HepG2 (cell line): ENCODE results near the gene USP2. TPM values are rescaled to one million over a fixed set of nuclear protein-coding genes. Genes with fewer than 3 reads are reported as not detected.
A peak's percentile ranks its signal among the peaks of the same experiment; 100 is the strongest.

ENCODE experiments used
- ATAC-seq: fragments of 200-7000 bp; cut with Tn5 transposase; 3 replicates; pipeline ENCODE4 v1.9.1; 2020; ENCODE audit warnings: mild to moderate bottlenecking, moderate library complexity
- BruUV-seq: library from RNA; stranded (reverse); fragments of 400-500 nt; replicated peaks from 2 replicates; lab custom pipeline; 2021; lab: Mats Ljungman, UMichigan
- CTCF ChIA-PET: fragments of 300-600 bp; formaldehyde crosslinking; extraction: SDS; loops from one replicate; lab custom pipeline; 2021; ENCODE audit warnings: low total read pairs, inconsistent platforms, low intra/inter-chr PET ratio; lab: Yijun Ruan, JAX
- POLR2A ChIA-PET: fragments of 350-600 bp; sonication (Branson Sonifier 250); formaldehyde crosslinking; loops from one replicate; lab custom pipeline; 2020; ENCODE audit warnings: antibody characterized with exemption, inconsistent platforms; lab: Yijun Ruan, JAX
- DNase-seq: peaks from one replicate; pipeline ENCODE4 v3.0.0-alpha.2; 2015; ENCODE audit warnings: low spot score
- FAIRE-seq: peaks from 3 replicates; lab custom pipeline; 2011; peaks lifted over from hg19 to GRCh38; lab: Jason Lieb, UNC
- H2AFZ ChIP-seq: one replicate; pipeline ENCODE4 v1.6.1; 2011; ENCODE audit warnings: low read length, inconsistent platforms
- H3K27ac ChIP-seq: fragments of 300-600 bp; 3 replicates; pipeline ENCODE4 v1.8.0; 2011; ENCODE audit warnings: mixed run types, mild to moderate bottlenecking, mixed read lengths, low read length, inconsistent platforms; ENCODE audit not compliant: insufficient read depth; ENCODE audit errors: extremely low read length
- H3K27me3 ChIP-seq, 2 experiments: fragments of 200-600 bp in 1 of 2; 2 replicates in 1 of 2; 3 replicates in 1 of 2; pipeline versions ENCODE4 v1.6.0 to v1.8.0; 2011; ENCODE audit warnings: low read length in 2 of 2, mild to moderate bottlenecking in 2 of 2, moderate library complexity in 2 of 2, inconsistent platforms in 1 of 2; ENCODE audit not compliant: insufficient read depth in 2 of 2, control insufficient read depth in 1 of 2
- H3K36me3 ChIP-seq, 2 experiments: fragments of 200-600 bp in 1 of 2; replicated peaks in 1 of 2; 2 replicates in 1 of 2; 3 replicates in 1 of 2; pipeline versions ENCODE4 v1.5.1 to v1.8.0; 2011; ENCODE audit warnings: low read length in 2 of 2, inconsistent platforms in 1 of 2; ENCODE audit not compliant: insufficient read depth in 2 of 2, control insufficient read depth in 1 of 2
- H3K4me1 ChIP-seq: 2 replicates; pipeline ENCODE4 v1.5.1; 2012; ENCODE audit warnings: low read length, inconsistent platforms; ENCODE audit not compliant: insufficient read depth
- H3K4me2 ChIP-seq: 2 replicates; pipeline ENCODE4 v1.6.0; 2011; ENCODE audit warnings: low read depth, low read length, inconsistent platforms
- H3K4me3 ChIP-seq, 3 experiments: fragments of 200-600 bp in 1 of 3; sonication (generic), shearing (Covaris generic) in 1 of 3; replicated peaks in 1 of 3; 2 replicates each; pipeline ENCODE4 v1.5.1; 2011 to 2016; ENCODE audit warnings: low read length in 3 of 3, inconsistent platforms in 2 of 3, low read depth in 2 of 3, mild to moderate bottlenecking in 2 of 3, control low read depth in 1 of 3, mixed read lengths in 1 of 3; ENCODE audit not compliant: insufficient read depth in 1 of 3
- H3K79me2 ChIP-seq: one replicate; pipeline ENCODE4 v1.6.1; 2011; ENCODE audit warnings: low read length, inconsistent platforms; ENCODE audit not compliant: insufficient read depth
- H3K9ac ChIP-seq: 2 replicates; pipeline ENCODE4 v1.6.0; 2011; ENCODE audit warnings: mild to moderate bottlenecking, low read depth, low read length, inconsistent platforms; ENCODE audit not compliant: insufficient read depth
- H3K9me3 ChIP-seq: 2 replicates; pipeline ENCODE4 v1.5.1; 2012; ENCODE audit warnings: mild to moderate bottlenecking, low read length
- H4K20me1 ChIP-seq: 2 replicates; pipeline ENCODE4 v1.6.0; 2011; ENCODE audit warnings: inconsistent platforms, mild to moderate bottlenecking, low read length, moderate library complexity; ENCODE audit not compliant: insufficient read depth
- ELF3 ChIP-seq: IDR thresholded peaks from 2 replicates; pipeline ENCODE4 v1.6.1; 2016; ENCODE audit warnings: missing genetic modification reagents, missing compliant biosample characterization
- MYPOP ChIP-seq: sonication (generic); formaldehyde crosslinking; IDR thresholded peaks from 2 replicates; pipeline ENCODE4 v1.8.1; 2023; ENCODE audit warnings: mild to moderate bottlenecking, moderate library complexity, missing genetic modification reagents
- PLSCR1 ChIP-seq: sonication (generic); formaldehyde crosslinking; IDR thresholded peaks from 2 replicates; pipeline ENCODE4 v1.5.0; 2020; ENCODE audit warnings: missing genetic modification reagents, mild to moderate bottlenecking, borderline replicate concordance
- SP5 ChIP-seq: IDR thresholded peaks from 2 replicates; pipeline ENCODE4 v1.6.1; 2016; ENCODE audit warnings: low read depth, borderline replicate concordance
- XRCC5 ChIP-seq: fragments of 200-400 bp; formaldehyde crosslinking; optimal IDR thresholded peaks from 2 replicates; pipeline ENCODE3; 2017; ENCODE audit warnings: mild to moderate bottlenecking, low read length
- ZMAT3 ChIP-seq: sonication (generic); formaldehyde crosslinking; conservative IDR thresholded peaks from 2 replicates; pipeline ENCODE4 v1.7.0; 2021; ENCODE audit warnings: missing genetic modification reagents
- ZNF121 ChIP-seq: sonication (generic); formaldehyde crosslinking; IDR thresholded peaks from 2 replicates; pipeline ENCODE4 v1.5.0; 2020; ENCODE audit warnings: mild to moderate bottlenecking, missing genetic modification reagents
- ZNF274 ChIP-seq: sonication (generic); formaldehyde crosslinking; IDR thresholded peaks from 2 replicates; pipeline ENCODE4 v1.5.1; 2020; ENCODE audit warnings: mild to moderate bottlenecking, missing genetic modification reagents
- ZNF772 ChIP-seq: sonication (generic); formaldehyde crosslinking; IDR thresholded peaks from 2 replicates; pipeline ENCODE4 v1.5.0; 2020; ENCODE audit warnings: mild to moderate bottlenecking, missing genetic modification reagents
- WGBS: methylation state at CpG from one replicate; pipeline ENCODE4 v1.1.6; 2017; ENCODE audit warnings: low lambda C conversion rate; 5-methylcytosine and 5-hydroxymethylcytosine counted together
- in situ Hi-C: cut with HindIII; loops from 2 replicates; pipeline ENCODE4 v1.10.0; 2017; ENCODE audit warnings: low pct_unique_long_range_greater_than_20kb; ENCODE audit not compliant: extremely low pct_ligation_motif_present
- intact Hi-C: fragments of 100-400 bp; cut with micrococcal nuclease; formaldehyde crosslinking; loops from one replicate; pipeline ENCODE4 v1.10.0; 2022; ENCODE audit not compliant: unreplicated experiment
- polyA plus RNA-seq, 8 experiments: library from polyadenylated mRNA; depleted of rRNA in 3 of 8; stranded (reverse) in 7 of 8; unstranded in 1 of 8; fragments of >200 nt; fragmentation: Illumina TruSeq in 4 of 8; extraction: Trizol in 4 of 8; gene quantifications; 2 replicates each; pipeline versions ENCODE4 v1.2.1 to v1.2.3, GENCODE V29; 2011 to 2016; ENCODE audit warnings: low read depth in 4 of 8, missing spikeins in 1 of 8, mixed read lengths in 1 of 8; ENCODE audit not compliant: insufficient read depth in 1 of 8
- total RNA-seq, 5 experiments: library from RNA; depleted of rRNA; stranded (reverse); fragments of >200 nt; fragmentation: Illumina TruSeq; extraction: Trizol; gene quantifications; 2 replicates each; pipeline ENCODE4 v1.2.3, GENCODE V29; 2016; ENCODE audit warnings: low read depth in 1 of 5
- TF ChIP-seq, protein P1 (sequence below): sonication (generic); formaldehyde crosslinking; IDR thresholded peaks from 2 replicates; pipeline ENCODE4 v1.4.0; 2020; ENCODE audit warnings: missing genetic modification reagents; ENCODE audit errors: not compliant biosample characterization
- TF ChIP-seq, protein P2 (sequence below): sonication (generic); formaldehyde crosslinking; IDR thresholded peaks from 2 replicates; pipeline ENCODE4 v1.5.1; 2020; ENCODE audit warnings: mild to moderate bottlenecking, missing genetic modification reagents, borderline replicate concordance
- TF ChIP-seq, protein P3 (sequence below): sonication (generic); formaldehyde crosslinking; IDR thresholded peaks from 2 replicates; pipeline ENCODE4 v1.9.0; 2022; ENCODE audit warnings: missing genetic modification reagents, mild to moderate bottlenecking, borderline replicate concordance

The USP2 gene
- total and polyA plus RNA-seq, 2 of the 13 experiments (the other 11 are each of a cell fraction or from before 2014, with no cell fraction given): 2.5 to 6.0 TPM

- H4K20me1 ChIP-seq: no peaks in the 10 kb centered on the region
- H3K27me3 ChIP-seq: no peaks in the 10 kb centered on the region
- DNase-seq: peak; percentile 71
- peaks cover 35% of the 10 kb centered on the region for H3K79me2 ChIP-seq
- peak overlapping the region; percentile 74 for H3K4me2 ChIP-seq
- no peaks in the 10 kb centered on the region for H3K9me3 ChIP-seq
- POLR2A ChIA-PET: interaction anchor here (0.6 to 4.5 kb wide), 10 partner anchors 8 to 249 kb away, joined by 3 to 31 read pairs (median 6); partner anchors contain the start of genes C1QTNF5, CBL, HINFP and MCAM
- H3K4me1 ChIP-seq: peaks cover 100% of the 10 kb centered on the region
- peak; percentile 5 for ATAC-seq
- H2AFZ ChIP-seq: no peak overlapping the region
- H3K36me3 ChIP-seq: no peaks in the 10 kb centered on the region
- BruUV-seq: no TSS peak
- in situ Hi-C loops: loop anchor here (5.0 kb wide), 1 partner anchor 33 kb away; no protein-coding TSS in a partner anchor
- H3K9ac ChIP-seq: peak overlapping the region; percentile 51
- H3K27ac ChIP-seq: peak overlapping the region; percentile 93
- 15% methylated on average over 6 of the region's 8 CpGs for whole genome bisulfite sequencing
- CTCF ChIA-PET: interaction anchor here (1.0 to 1.6 kb wide), 2 partner anchors 30 to 33 kb away, joined by 3 to 5 read pairs; partner anchors contain the start of gene C1QTNF5
- intact Hi-C loops: no loop called here
- H3K4me3 ChIP-seq: peak overlapping the region in 1 of 3 experiments; percentile 47; a peak in 2 of 6 replicates
- peak; percentile 93 for FAIRE-seq
- TF ChIP-seq SP5 (peak; percentile 70), MYPOP (CRISPR knock-in tag) (0 out of 2 replicates have a peak, but pooled peaks have one; percentile 38), ZMAT3 (CRISPR knock-in tag) (no peak), ELF3 (CRISPR knock-in tag) (peak; percentile 50; the same call in 1 of the 2 replicates), PLSCR1 (CRISPR knock-in tag) (no peak), ZNF274 (CRISPR knock-in tag) (no peak), ZNF772 (CRISPR knock-in tag) (no peak), ZNF121 (CRISPR knock-in tag) (peak; percentile 36; the same call in 1 of the 2 replicates), XRCC5 (peak; percentile 39)
- TF ChIP-seq, protein P1, sequence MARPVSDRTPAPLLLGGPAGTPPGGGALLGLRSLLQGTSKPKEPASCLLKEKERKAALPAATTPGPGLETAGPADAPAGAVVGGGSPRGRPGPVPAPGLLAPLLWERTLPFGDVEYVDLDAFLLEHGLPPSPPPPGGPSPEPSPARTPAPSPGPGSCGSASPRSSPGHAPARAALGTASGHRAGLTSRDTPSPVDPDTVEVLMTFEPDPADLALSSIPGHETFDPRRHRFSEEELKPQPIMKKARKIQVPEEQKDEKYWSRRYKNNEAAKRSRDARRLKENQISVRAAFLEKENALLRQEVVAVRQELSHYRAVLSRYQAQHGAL (CRISPR knock-in tag): no peak
- TF ChIP-seq, protein P2, sequence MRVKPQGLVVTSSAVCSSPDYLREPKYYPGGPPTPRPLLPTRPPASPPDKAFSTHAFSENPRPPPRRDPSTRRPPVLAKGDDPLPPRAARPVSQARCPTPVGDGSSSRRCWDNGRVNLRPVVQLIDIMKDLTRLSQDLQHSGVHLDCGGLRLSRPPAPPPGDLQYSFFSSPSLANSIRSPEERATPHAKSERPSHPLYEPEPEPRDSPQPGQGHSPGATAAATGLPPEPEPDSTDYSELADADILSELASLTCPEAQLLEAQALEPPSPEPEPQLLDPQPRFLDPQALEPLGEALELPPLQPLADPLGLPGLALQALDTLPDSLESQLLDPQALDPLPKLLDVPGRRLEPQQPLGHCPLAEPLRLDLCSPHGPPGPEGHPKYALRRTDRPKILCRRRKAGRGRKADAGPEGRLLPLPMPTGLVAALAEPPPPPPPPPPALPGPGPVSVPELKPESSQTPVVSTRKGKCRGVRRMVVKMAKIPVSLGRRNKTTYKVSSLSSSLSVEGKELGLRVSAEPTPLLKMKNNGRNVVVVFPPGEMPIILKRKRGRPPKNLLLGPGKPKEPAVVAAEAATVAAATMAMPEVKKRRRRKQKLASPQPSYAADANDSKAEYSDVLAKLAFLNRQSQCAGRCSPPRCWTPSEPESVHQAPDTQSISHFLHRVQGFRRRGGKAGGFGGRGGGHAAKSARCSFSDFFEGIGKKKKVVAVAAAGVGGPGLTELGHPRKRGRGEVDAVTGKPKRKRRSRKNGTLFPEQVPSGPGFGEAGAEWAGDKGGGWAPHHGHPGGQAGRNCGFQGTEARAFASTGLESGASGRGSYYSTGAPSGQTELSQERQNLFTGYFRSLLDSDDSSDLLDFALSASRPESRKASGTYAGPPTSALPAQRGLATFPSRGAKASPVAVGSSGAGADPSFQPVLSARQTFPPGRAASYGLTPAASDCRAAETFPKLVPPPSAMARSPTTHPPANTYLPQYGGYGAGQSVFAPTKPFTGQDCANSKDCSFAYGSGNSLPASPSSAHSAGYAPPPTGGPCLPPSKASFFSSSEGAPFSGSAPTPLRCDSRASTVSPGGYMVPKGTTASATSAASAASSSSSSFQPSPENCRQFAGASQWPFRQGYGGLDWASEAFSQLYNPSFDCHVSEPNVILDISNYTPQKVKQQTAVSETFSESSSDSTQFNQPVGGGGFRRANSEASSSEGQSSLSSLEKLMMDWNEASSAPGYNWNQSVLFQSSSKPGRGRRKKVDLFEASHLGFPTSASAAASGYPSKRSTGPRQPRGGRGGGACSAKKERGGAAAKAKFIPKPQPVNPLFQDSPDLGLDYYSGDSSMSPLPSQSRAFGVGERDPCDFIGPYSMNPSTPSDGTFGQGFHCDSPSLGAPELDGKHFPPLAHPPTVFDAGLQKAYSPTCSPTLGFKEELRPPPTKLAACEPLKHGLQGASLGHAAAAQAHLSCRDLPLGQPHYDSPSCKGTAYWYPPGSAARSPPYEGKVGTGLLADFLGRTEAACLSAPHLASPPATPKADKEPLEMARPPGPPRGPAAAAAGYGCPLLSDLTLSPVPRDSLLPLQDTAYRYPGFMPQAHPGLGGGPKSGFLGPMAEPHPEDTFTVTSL (CRISPR knock-in tag): no peak
- TF ChIP-seq, protein P3, sequence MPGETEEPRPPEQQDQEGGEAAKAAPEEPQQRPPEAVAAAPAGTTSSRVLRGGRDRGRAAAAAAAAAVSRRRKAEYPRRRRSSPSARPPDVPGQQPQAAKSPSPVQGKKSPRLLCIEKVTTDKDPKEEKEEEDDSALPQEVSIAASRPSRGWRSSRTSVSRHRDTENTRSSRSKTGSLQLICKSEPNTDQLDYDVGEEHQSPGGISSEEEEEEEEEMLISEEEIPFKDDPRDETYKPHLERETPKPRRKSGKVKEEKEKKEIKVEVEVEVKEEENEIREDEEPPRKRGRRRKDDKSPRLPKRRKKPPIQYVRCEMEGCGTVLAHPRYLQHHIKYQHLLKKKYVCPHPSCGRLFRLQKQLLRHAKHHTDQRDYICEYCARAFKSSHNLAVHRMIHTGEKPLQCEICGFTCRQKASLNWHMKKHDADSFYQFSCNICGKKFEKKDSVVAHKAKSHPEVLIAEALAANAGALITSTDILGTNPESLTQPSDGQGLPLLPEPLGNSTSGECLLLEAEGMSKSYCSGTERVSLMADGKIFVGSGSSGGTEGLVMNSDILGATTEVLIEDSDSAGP (CRISPR knock-in tag): no peak
Observed at GRCh38 chr11:119370486-119371046, 10.9 kb downstream of the USP2 start.
